Endothelial cell of umbilical vein (primary cell): ENCODE measurements around the gene OPCML.

Source experiments
- CTCF ChIP-seq, 2 donors: IDR thresholded peaks; 1 replicate in 1 of 2; 2 replicates in 1 of 2; pipeline ENCODE4 v1.5.1; 2011; ENCODE audit warnings: low read length in 2 of 2, mild to moderate bottlenecking in 2 of 2, moderate library complexity in 2 of 2, control low read depth in 1 of 2, inconsistent platforms in 1 of 2, low read depth in 1 of 2; ENCODE audit not compliant: insufficient read depth in 1 of 2; ENCODE audit errors: extremely low read depth in 1 of 2
- POLR2AphosphoS5 ChIP-seq: IDR thresholded peaks from 2 replicates; pipeline ENCODE4 v1.6.1; 2012; ENCODE audit warnings: low read depth, mild to moderate bottlenecking, control low read depth, low read length, moderate library complexity; ENCODE audit not compliant: insufficient read depth

DNA sequence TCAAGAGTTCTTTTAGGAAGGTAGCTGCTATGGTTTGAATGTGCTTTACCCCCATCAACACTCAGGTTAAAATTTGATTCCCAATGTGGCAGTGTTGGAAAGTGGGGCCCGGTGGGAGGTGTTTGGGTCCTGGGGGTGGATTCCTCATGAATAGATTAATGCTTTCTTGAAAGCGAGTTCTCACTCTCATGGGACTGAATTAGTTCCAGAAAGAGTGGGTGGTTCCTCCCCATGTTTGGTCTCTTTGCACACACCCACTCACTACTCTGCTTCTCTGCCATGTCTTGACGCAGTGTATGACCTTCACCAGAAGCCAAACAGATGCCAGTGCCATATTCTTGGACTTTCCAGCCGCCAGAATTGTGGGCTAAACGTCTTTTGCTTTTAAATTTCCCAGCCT lies 394.4 kb downstream of the OPCML start:
- TF ChIP-seq CTCF (IDR thresholded peaks at IDR 0.05; ENCODE audit: extremely low read depth in 1 of 2, insufficient read depth in 1 of 2, low read depth in 1 of 2, low read length in 2 of 2) (no peak), POLR2AphosphoS5 (no peak)
